ENCODE data around the gene DPT. TPM values are rescaled to one million over a fixed set of nuclear protein-coding genes. Genes with fewer than 3 reads are reported as not detected.

DPT gene
- total RNA-seq, 1 experiment from 2014 or later, result not detected

DNA sequence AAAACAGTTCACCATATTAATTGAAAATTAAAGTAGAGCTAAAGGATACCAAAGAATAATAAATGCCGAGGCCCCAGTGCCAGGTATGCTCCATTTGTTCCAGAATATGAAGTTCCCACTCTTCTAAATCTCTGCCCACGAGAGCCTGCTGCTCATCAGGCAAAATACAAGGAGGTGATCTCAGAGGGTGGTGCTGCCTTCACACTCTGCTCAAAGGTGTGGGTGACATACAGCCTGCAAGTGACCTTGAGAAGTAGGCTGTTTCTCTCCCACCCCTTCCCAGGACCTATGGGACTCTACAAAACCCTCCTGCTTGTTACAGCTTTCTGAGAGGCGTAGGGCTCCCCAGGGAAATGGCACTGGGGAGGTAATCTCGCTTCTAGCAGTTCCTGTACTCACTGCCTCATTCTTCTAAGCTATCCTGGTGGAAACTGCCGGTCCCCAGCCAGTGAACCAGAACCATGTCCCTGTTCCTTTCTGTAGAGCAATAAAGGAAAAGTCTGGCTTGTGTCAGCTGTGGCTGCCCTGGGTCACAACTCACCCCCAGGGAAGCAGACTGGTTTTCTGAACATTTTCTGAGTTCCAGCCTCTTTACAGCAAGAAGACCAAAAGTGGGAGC is 26.9 kb upstream of the DPT start (continued):
- TF ChIP-seq, protein P1, sequence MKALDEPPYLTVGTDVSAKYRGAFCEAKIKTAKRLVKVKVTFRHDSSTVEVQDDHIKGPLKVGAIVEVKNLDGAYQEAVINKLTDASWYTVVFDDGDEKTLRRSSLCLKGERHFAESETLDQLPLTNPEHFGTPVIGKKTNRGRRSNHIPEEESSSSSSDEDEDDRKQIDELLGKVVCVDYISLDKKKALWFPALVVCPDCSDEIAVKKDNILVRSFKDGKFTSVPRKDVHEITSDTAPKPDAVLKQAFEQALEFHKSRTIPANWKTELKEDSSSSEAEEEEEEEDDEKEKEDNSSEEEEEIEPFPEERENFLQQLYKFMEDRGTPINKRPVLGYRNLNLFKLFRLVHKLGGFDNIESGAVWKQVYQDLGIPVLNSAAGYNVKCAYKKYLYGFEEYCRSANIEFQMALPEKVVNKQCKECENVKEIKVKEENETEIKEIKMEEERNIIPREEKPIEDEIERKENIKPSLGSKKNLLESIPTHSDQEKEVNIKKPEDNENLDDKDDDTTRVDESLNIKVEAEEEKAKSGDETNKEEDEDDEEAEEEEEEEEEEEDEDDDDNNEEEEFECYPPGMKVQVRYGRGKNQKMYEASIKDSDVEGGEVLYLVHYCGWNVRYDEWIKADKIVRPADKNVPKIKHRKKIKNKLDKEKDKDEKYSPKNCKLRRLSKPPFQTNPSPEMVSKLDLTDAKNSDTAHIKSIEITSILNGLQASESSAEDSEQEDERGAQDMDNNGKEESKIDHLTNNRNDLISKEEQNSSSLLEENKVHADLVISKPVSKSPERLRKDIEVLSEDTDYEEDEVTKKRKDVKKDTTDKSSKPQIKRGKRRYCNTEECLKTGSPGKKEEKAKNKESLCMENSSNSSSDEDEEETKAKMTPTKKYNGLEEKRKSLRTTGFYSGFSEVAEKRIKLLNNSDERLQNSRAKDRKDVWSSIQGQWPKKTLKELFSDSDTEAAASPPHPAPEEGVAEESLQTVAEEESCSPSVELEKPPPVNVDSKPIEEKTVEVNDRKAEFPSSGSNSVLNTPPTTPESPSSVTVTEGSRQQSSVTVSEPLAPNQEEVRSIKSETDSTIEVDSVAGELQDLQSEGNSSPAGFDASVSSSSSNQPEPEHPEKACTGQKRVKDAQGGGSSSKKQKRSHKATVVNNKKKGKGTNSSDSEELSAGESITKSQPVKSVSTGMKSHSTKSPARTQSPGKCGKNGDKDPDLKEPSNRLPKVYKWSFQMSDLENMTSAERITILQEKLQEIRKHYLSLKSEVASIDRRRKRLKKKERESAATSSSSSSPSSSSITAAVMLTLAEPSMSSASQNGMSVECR (CRISPR knock-in tag; IDR thresholded peaks at IDR 0.05; ENCODE audit: borderline replicate concordance), result no peak
- TF ChIP-seq ESRRA (CRISPR knock-in tag; IDR thresholded peaks at IDR 0.05; ENCODE audit: borderline replicate concordance), result no peak
- no peak for TF ChIP-seq TEAD1 (CRISPR knock-in tag; IDR thresholded peaks at IDR 0.05)
- TF ChIP-seq, protein P2, sequence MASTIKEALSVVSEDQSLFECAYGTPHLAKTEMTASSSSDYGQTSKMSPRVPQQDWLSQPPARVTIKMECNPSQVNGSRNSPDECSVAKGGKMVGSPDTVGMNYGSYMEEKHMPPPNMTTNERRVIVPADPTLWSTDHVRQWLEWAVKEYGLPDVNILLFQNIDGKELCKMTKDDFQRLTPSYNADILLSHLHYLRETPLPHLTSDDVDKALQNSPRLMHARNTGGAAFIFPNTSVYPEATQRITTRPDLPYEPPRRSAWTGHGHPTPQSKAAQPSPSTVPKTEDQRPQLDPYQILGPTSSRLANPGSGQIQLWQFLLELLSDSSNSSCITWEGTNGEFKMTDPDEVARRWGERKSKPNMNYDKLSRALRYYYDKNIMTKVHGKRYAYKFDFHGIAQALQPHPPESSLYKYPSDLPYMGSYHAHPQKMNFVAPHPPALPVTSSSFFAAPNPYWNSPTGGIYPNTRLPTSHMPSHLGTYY (CRISPR knock-in tag; IDR thresholded peaks at IDR 0.05), result no peak

DNA sequence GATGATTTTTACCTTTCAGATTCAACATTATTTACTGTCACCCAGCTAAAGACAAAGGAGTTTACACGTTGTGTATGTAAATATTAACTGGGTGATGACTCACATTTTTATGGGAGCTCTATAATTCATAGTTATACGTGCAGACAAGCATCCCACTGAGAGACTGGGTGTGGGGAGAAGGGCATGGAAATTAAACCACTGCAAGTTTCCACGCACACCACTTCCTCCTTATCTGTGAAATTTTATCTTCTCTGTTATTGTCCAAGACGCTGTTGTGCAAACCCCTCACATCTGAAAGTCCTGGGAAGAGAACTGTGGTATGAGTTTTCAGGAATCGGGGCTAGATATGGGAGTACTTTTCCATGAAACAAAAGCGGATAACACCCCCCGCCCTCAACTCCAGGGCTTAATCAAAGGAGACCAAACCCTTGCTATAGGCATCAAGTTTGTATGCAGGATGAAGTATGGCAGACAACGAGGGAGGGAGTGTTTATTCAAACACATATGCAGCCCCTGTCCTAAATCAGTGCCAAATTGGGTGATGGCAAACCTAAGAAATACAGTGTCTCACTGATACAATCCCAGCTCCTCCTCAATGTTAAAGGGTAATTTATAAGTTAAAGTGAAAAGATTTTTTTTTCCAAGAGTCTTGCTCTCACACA is 23.3 kb upstream of the DPT start:
- TF ChIP-seq MXD4 (CRISPR knock-in tag; IDR thresholded peaks at IDR 0.05; ENCODE audit: borderline replicate concordance), result no peak
- TF ChIP-seq ZNF396 (CRISPR knock-in tag; IDR thresholded peaks at IDR 0.05; ENCODE audit: borderline replicate concordance), result no peak
- TF ChIP-seq, protein P3, sequence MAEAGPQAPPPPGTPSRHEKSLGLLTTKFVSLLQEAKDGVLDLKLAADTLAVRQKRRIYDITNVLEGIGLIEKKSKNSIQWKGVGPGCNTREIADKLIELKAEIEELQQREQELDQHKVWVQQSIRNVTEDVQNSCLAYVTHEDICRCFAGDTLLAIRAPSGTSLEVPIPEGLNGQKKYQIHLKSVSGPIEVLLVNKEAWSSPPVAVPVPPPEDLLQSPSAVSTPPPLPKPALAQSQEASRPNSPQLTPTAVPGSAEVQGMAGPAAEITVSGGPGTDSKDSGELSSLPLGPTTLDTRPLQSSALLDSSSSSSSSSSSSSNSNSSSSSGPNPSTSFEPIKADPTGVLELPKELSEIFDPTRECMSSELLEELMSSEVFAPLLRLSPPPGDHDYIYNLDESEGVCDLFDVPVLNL (CRISPR knock-in tag; IDR thresholded peaks at IDR 0.05; ENCODE audit: borderline replicate concordance, low read depth), result no peak
- TF ChIP-seq, protein P4, sequence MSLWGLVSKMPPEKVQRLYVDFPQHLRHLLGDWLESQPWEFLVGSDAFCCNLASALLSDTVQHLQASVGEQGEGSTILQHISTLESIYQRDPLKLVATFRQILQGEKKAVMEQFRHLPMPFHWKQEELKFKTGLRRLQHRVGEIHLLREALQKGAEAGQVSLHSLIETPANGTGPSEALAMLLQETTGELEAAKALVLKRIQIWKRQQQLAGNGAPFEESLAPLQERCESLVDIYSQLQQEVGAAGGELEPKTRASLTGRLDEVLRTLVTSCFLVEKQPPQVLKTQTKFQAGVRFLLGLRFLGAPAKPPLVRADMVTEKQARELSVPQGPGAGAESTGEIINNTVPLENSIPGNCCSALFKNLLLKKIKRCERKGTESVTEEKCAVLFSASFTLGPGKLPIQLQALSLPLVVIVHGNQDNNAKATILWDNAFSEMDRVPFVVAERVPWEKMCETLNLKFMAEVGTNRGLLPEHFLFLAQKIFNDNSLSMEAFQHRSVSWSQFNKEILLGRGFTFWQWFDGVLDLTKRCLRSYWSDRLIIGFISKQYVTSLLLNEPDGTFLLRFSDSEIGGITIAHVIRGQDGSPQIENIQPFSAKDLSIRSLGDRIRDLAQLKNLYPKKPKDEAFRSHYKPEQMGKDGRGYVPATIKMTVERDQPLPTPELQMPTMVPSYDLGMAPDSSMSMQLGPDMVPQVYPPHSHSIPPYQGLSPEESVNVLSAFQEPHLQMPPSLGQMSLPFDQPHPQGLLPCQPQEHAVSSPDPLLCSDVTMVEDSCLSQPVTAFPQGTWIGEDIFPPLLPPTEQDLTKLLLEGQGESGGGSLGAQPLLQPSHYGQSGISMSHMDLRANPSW (CRISPR knock-in tag; conservative IDR thresholded peaks at IDR 0.05; ENCODE audit: low read depth), result no peak
- no peak for TF ChIP-seq ZBTB21 (CRISPR knock-in tag; IDR thresholded peaks at IDR 0.05; ENCODE audit: borderline replicate concordance)
- no peak for TF ChIP-seq ZNF263 (CRISPR knock-in tag; IDR thresholded peaks at IDR 0.05; ENCODE audit: low read depth)
- TF ChIP-seq, protein P5, sequence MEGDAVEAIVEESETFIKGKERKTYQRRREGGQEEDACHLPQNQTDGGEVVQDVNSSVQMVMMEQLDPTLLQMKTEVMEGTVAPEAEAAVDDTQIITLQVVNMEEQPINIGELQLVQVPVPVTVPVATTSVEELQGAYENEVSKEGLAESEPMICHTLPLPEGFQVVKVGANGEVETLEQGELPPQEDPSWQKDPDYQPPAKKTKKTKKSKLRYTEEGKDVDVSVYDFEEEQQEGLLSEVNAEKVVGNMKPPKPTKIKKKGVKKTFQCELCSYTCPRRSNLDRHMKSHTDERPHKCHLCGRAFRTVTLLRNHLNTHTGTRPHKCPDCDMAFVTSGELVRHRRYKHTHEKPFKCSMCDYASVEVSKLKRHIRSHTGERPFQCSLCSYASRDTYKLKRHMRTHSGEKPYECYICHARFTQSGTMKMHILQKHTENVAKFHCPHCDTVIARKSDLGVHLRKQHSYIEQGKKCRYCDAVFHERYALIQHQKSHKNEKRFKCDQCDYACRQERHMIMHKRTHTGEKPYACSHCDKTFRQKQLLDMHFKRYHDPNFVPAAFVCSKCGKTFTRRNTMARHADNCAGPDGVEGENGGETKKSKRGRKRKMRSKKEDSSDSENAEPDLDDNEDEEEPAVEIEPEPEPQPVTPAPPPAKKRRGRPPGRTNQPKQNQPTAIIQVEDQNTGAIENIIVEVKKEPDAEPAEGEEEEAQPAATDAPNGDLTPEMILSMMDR (IDR thresholded peaks at IDR 0.05), result no peak
- TF ChIP-seq ELF4 (CRISPR knock-in tag; IDR thresholded peaks at IDR 0.05; ENCODE audit: low read depth), result no peak
- TF ChIP-seq, protein P6, sequence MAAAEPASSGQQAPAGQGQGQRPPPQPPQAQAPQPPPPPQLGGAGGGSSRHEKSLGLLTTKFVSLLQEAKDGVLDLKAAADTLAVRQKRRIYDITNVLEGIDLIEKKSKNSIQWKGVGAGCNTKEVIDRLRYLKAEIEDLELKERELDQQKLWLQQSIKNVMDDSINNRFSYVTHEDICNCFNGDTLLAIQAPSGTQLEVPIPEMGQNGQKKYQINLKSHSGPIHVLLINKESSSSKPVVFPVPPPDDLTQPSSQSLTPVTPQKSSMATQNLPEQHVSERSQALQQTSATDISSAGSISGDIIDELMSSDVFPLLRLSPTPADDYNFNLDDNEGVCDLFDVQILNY (CRISPR knock-in tag; IDR thresholded peaks at IDR 0.05), result no peak
- Mint-ChIP-seq H3K36me3 (no peaks in the 10 kb centered on the region), H3K4me3 (no peak overlapping the region), H3K4me1 (no peaks in the 10 kb centered on the region), H3K27me3 (ENCODE audit: low read depth) (no peaks in the 10 kb centered on the region), H3K9me3 (no peaks in the 10 kb centered on the region), H3K27ac (no peak overlapping the region)
- ChIA-PET CTCF (no interaction called here), POLR2A (no interaction called here)
- DNase-seq (ENCODE audit: low spot score), result no peak
- ATAC-seq, result no peak

All from WTC11 (cell line).